Measurements from ENCODE around the gene MYLK4. TPM values are rescaled to one million over a fixed set of nuclear protein-coding genes. Genes with fewer than 3 reads are reported as not detected.

The MYLK4 gene
- total RNA-seq, 2 donors from 2014 or later, result 0.68 to 2.0 TPM

DNA sequence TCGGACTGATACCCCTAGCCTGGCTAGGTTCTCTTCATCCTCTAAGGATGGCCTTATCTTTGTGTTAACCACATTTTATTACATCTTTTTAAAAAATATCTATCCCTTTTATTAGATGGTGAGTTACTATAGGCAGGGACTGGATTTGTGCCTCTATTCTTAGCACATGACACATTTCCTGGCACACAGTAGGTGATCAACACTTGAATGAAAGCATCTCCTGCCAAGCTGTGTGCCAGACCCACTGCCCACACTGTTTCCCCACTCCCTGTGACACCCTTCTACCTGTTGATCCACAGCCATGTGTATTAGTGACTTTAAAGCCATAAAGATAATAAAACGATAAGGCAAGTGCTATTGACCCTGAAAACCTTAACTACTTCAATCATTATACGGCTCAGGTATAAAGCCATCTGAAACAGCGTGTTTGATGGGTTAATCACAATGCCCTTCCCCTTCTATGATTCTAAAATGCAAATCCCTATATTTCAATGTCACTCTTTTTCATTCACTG, 73.6 kb downstream of the MYLK4 start:
- Histone ChIP-seq H3K9me3 (no peaks in the 10 kb centered on the region), H3K27ac (no peak overlapping the region), H3K36me3 (no peaks in the 10 kb centered on the region), H3K4me3 (no peak overlapping the region), H3K27me3 (replicated peaks; ENCODE audit: insufficient read depth) (no peaks in the 10 kb centered on the region), H3K4me1 (ENCODE audit: control insufficient read depth in 1 of 2, low read depth in 2 of 2) (no peaks in the 10 kb centered on the region)
- ATAC-seq (ENCODE audit: insufficient number of reproducible peaks, low FRiP score, low read depth) (no peak), DNase-seq (ENCODE audit: low spot score) (no peak)
- no peak for TF ChIP-seq CTCF (IDR thresholded peaks at IDR 0.05)

DNA sequence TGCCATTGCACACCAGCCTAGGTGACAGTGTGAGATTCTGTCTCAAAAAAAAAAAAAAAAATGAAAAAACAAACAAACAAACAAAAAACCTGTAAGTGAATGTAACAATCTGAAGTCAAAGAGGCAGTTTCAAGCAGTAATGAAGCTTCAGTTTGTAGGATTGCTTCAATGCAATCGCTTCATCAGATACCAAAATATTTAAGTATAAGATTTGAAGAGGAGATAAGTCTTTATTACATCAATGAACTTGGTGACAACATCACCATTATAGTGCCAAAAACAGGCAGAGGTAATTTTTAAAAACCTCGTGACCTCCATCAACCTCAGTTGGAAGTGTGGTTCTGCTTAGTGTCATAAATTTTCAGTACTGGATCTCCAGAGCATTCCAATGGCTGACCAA, 74.7 kb downstream of the MYLK4 start:
- no peaks in the 10 kb centered on the region for H3K36me3 ChIP-seq
- no peaks in the 10 kb centered on the region for H3K9me3 ChIP-seq
- no peak overlapping the region for H3K27ac ChIP-seq
- H3K4me3 ChIP-seq, result no peak overlapping the region
- no peaks in the 10 kb centered on the region for H3K27me3 ChIP-seq (replicated peaks; ENCODE audit: insufficient read depth)
- no peak for TF ChIP-seq CTCF (IDR thresholded peaks at IDR 0.05)
- ATAC-seq (ENCODE audit: insufficient number of reproducible peaks, low FRiP score, low read depth), result no peak
- no peaks in the 10 kb centered on the region for H3K4me1 ChIP-seq (ENCODE audit: control insufficient read depth in 1 of 2, low read depth in 2 of 2)
- DNase-seq (ENCODE audit: low spot score), result no peak

- H3K27ac ChIP-seq, result no peak overlapping the region
- no peaks in the 10 kb centered on the region for H3K27me3 ChIP-seq (replicated peaks; ENCODE audit: insufficient read depth)
- peaks cover 0 to 1% of the 10 kb centered on the region in 2 donors for H3K4me1 ChIP-seq (ENCODE audit: control insufficient read depth in 1 of 2, low read depth in 2 of 2)
- no peaks in the 10 kb centered on the region for H3K9me3 ChIP-seq
- no peak for ATAC-seq (ENCODE audit: insufficient number of reproducible peaks, low FRiP score, low read depth)
- H3K4me3 ChIP-seq, result no peak overlapping the region
- no peaks in the 10 kb centered on the region for H3K36me3 ChIP-seq
- no peak for DNase-seq (ENCODE audit: low spot score)
- TF ChIP-seq CTCF (IDR thresholded peaks at IDR 0.05), result no peak
These were observed 75.9 kb downstream of the MYLK4 start for GRCh38 chr6:2674857-2675256.

- Histone ChIP-seq H3K27me3 (replicated peaks; ENCODE audit: insufficient read depth) (no peaks in the 10 kb centered on the region), H3K9me3 (no peaks in the 10 kb centered on the region), H3K36me3 (no peaks in the 10 kb centered on the region), H3K4me1 (ENCODE audit: control insufficient read depth in 1 of 2, low read depth in 2 of 2) (peaks cover 5 to 22% of the 10 kb centered on the region in 2 donors), H3K27ac (no peak overlapping the region), H3K4me3 (peak overlapping the region; percentile 4)
- ATAC-seq (ENCODE audit: insufficient number of reproducible peaks, low FRiP score, low read depth), result no peak
- no peak for DNase-seq (ENCODE audit: low spot score)
- TF ChIP-seq CTCF (IDR thresholded peaks at IDR 0.05), result no peak
These were observed 81.5 kb downstream of the MYLK4 start for GRCh38 chr6:2669067-2669700.

DNA sequence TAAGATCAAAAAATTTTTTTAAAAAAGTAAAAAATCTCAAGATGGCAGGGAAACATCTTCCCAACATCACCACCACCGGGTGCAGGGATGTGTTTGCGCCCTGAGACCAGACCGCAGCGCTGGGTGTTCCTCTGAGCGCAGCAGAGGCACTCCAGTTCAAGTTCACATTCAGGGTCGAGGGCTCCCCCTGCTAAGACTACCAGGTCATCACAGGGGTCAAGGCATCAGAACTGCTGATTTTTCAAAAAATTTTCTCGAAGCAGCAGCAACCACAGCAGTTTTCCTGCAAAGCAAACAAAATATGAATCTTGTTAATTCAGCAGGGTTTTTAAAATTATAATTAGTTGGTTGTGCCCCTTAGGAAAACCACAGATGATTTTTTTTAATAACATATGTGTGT, 83.1 kb downstream of the MYLK4 start:
- Histone ChIP-seq H3K4me3 (no peak overlapping the region), H3K27ac (no peak overlapping the region), H3K36me3 (no peaks in the 10 kb centered on the region), H3K9me3 (no peaks in the 10 kb centered on the region), H3K27me3 (replicated peaks; ENCODE audit: insufficient read depth) (no peaks in the 10 kb centered on the region), H3K4me1 (ENCODE audit: control insufficient read depth in 1 of 2, low read depth in 2 of 2) (peaks cover 5 to 22% of the 10 kb centered on the region in 2 donors)
- ATAC-seq (ENCODE audit: insufficient number of reproducible peaks, low FRiP score, low read depth) (no peak), DNase-seq (ENCODE audit: low spot score) (no peak)
- no peak for TF ChIP-seq CTCF (IDR thresholded peaks at IDR 0.05)
